ENCODE results near the gene P2RX1.
"Not testable (repeated sequence)": the region's sequence is repeated elsewhere in the genome, so short reads cannot be mapped to it uniquely, and the experiment has no call there.

Gene P2RX1

GRCh38 chr17:3952186-3952585, 35.9 kb upstream of the P2RX1 start:
- TF ChIP-seq, protein P1, sequence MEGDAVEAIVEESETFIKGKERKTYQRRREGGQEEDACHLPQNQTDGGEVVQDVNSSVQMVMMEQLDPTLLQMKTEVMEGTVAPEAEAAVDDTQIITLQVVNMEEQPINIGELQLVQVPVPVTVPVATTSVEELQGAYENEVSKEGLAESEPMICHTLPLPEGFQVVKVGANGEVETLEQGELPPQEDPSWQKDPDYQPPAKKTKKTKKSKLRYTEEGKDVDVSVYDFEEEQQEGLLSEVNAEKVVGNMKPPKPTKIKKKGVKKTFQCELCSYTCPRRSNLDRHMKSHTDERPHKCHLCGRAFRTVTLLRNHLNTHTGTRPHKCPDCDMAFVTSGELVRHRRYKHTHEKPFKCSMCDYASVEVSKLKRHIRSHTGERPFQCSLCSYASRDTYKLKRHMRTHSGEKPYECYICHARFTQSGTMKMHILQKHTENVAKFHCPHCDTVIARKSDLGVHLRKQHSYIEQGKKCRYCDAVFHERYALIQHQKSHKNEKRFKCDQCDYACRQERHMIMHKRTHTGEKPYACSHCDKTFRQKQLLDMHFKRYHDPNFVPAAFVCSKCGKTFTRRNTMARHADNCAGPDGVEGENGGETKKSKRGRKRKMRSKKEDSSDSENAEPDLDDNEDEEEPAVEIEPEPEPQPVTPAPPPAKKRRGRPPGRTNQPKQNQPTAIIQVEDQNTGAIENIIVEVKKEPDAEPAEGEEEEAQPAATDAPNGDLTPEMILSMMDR (conservative IDR thresholded peaks at IDR 0.05; ENCODE audit: control insufficient read depth, insufficient read depth, low read depth, low read length) = no peak
- H3K4me3 ChIP-seq (ENCODE audit: control insufficient read depth, low read depth, low read length) = no peak overlapping the region
- DNase-seq (ENCODE audit: low read depth) = no peak

DNA sequence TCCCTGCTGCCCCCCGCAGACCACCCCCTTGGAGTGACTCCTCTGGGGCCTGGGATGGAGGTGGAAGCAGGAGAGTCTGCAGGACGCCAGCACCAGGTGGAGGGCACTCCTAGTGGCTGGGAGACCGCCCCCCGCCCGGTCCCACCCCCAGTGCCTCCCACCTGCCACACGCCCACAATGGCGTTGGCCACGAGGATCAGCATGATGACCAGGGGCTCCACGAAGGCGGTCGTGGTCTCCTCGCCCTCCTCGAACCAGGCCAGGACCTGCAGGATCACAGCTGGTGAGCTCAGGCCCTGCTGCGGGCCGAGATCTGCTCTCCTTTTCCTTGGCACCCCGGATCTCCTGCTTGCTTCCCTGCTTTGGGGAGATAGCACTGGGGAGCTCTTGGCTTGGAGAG, 35.2 kb upstream of the P2RX1 start:
- no peak for DNase-seq (ENCODE audit: low read depth)
- no peak overlapping the region for H3K4me3 ChIP-seq (ENCODE audit: control insufficient read depth, low read depth, low read length)
- TF ChIP-seq, protein P1 (conservative IDR thresholded peaks at IDR 0.05; ENCODE audit: control insufficient read depth, insufficient read depth, low read depth, low read length) = no peak

- no peak overlapping the region for H3K4me3 ChIP-seq (ENCODE audit: control insufficient read depth, low read depth, low read length)
- DNase-seq (ENCODE audit: low read depth) = no peak
- TF ChIP-seq, protein P1 (conservative IDR thresholded peaks at IDR 0.05; ENCODE audit: control insufficient read depth, insufficient read depth, low read depth, low read length) = no peak
These were observed 34.7 kb upstream of the P2RX1 start for GRCh38 chr17:3951003-3951402.

GRCh38 chr17:3950584-3950983, 34.3 kb upstream of the P2RX1 start:
- DNase-seq (ENCODE audit: low read depth) = no peak
- TF ChIP-seq, protein P1 (conservative IDR thresholded peaks at IDR 0.05; ENCODE audit: control insufficient read depth, insufficient read depth, low read depth, low read length) = no peak
- H3K4me3 ChIP-seq (ENCODE audit: control insufficient read depth, low read depth, low read length) = no peak overlapping the region

DNA sequence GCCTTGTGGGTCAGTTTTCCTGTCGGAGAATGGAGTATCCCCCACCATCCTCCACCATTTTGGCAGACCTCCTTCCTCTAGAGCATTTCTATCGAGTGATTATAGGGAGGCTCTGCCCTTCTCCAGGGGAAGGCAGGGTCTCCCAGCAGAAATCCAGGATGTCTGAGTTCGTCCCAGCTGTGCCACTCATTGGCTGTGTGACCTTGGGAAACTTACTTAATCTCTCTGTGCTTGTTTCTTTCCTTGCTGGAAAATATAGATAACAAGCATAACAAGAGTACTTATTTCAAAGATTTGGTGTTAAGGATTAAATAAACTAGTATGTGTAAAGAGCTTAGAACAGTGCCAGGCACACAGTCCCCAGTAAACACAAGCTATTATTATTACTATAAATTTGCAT, 33.2 kb upstream of the P2RX1 start:
- DNase-seq (ENCODE audit: low read depth) = no peak
- H3K4me3 ChIP-seq (ENCODE audit: control insufficient read depth, low read depth, low read length) = no peak overlapping the region
- TF ChIP-seq, protein P1 (conservative IDR thresholded peaks at IDR 0.05; ENCODE audit: control insufficient read depth, insufficient read depth, low read depth, low read length) = no peak

- not testable (repeated sequence) for DNase-seq (ENCODE audit: low read depth); H3K4me3 ChIP-seq (ENCODE audit: control insufficient read depth, low read depth, low read length)
These were observed 32.3 kb upstream of the P2RX1 start for GRCh38 chr17:3948551-3948950.

DNA sequence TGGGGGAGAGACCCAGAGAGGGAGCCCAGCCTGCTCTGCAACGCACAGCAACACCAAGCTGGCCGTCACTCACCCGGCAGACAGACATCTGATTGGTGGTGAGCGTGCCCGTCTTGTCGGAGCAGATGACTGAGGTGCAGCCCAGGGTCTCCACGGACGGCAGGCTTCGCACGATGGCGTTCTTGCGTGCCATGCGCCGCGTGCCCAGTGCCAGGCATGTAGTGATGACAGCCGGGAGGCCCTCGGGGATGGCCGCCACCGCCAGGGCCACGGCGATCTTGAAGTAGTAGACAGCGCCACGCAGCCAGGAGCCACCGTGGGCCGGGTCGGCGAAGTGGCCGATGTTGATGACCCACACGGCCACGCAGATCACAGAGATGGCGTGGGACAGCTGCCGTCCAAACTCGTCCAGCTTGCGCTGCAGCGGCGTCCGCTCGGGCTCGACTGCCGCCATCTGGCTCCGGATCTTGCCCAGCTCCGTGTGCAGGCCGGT, 31.1 kb upstream of the P2RX1 start:
- TF ChIP-seq, protein P1 (conservative IDR thresholded peaks at IDR 0.05; ENCODE audit: control insufficient read depth, insufficient read depth, low read depth, low read length) = no peak
- H3K4me3 ChIP-seq (ENCODE audit: control insufficient read depth, low read depth, low read length) = no peak overlapping the region
- DNase-seq (ENCODE audit: low read depth) = no peak

All from fibroblast of mammary gland (primary cell).